HL-60 (cell line): ENCODE results near the gene MTMR1.

Source experiments
- DNase-seq, 2 experiments: peaks; one replicate each; pipeline ENCODE4 v3.0.0-alpha.2; 2010 to 2020; ENCODE audit warnings: low read depth in 1 of 2, low spot score in 1 of 2
- H3K27ac ChIP-seq: fragments of 250-450 bp; sonication (Bioruptor Pico); replicated peaks from 2 replicates; pipeline ENCODE4 v1.5.1; 2020; ENCODE audit warnings: mild to moderate bottlenecking, moderate library complexity
- H3K27me3 ChIP-seq: fragments of 250-450 bp; sonication (Bioruptor Pico); 2 replicates; pipeline ENCODE4 v1.5.1; 2021; ENCODE audit warnings: mild to moderate bottlenecking, moderate library complexity; ENCODE audit not compliant: insufficient read depth, poor library complexity, severe bottlenecking
- H3K4me3 ChIP-seq: replicated peaks from 2 replicates; pipeline ENCODE4 v1.5.1; 2011; ENCODE audit warnings: mild to moderate bottlenecking, control low read depth, low read length; ENCODE audit not compliant: insufficient read depth
- GABPA ChIP-seq: IDR thresholded peaks from 2 replicates; pipeline ENCODE4 v1.6.1; 2012; ENCODE audit warnings: low read depth
- POLR2AphosphoS5 ChIP-seq: IDR thresholded peaks from 2 replicates; pipeline ENCODE4 v1.6.1; 2012; ENCODE audit warnings: low read depth
- REST ChIP-seq: IDR thresholded peaks from 2 replicates; pipeline ENCODE4 v1.6.1; 2012; ENCODE audit warnings: low read depth; ENCODE audit not compliant: insufficient replicate concordance
- SPI1 ChIP-seq: IDR thresholded peaks from 2 replicates; pipeline ENCODE4 v1.6.1; 2012; ENCODE audit warnings: low read depth, mild to moderate bottlenecking, borderline replicate concordance
- TF ChIP-seq, protein P1 (sequence below): IDR thresholded peaks from one replicate; pipeline ENCODE4 v1.5.1; 2011; ENCODE audit warnings: low read length, control low read depth, inconsistent platforms; ENCODE audit not compliant: insufficient read depth

Gene MTMR1

GRCh38 chrX:150683536-150684146 is 9.6 kb upstream of the MTMR1 start:
- peak in 1 of 2 experiments; percentile 36 for DNase-seq
- Histone ChIP-seq H3K4me3 (no peak overlapping the region), H3K27ac (no peak overlapping the region), H3K27me3 (no peaks in the 10 kb centered on the region)
- no peak for TF ChIP-seq SPI1
- no peak for TF ChIP-seq POLR2AphosphoS5
- TF ChIP-seq, protein P1, sequence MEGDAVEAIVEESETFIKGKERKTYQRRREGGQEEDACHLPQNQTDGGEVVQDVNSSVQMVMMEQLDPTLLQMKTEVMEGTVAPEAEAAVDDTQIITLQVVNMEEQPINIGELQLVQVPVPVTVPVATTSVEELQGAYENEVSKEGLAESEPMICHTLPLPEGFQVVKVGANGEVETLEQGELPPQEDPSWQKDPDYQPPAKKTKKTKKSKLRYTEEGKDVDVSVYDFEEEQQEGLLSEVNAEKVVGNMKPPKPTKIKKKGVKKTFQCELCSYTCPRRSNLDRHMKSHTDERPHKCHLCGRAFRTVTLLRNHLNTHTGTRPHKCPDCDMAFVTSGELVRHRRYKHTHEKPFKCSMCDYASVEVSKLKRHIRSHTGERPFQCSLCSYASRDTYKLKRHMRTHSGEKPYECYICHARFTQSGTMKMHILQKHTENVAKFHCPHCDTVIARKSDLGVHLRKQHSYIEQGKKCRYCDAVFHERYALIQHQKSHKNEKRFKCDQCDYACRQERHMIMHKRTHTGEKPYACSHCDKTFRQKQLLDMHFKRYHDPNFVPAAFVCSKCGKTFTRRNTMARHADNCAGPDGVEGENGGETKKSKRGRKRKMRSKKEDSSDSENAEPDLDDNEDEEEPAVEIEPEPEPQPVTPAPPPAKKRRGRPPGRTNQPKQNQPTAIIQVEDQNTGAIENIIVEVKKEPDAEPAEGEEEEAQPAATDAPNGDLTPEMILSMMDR: peak; percentile 54

DNA sequence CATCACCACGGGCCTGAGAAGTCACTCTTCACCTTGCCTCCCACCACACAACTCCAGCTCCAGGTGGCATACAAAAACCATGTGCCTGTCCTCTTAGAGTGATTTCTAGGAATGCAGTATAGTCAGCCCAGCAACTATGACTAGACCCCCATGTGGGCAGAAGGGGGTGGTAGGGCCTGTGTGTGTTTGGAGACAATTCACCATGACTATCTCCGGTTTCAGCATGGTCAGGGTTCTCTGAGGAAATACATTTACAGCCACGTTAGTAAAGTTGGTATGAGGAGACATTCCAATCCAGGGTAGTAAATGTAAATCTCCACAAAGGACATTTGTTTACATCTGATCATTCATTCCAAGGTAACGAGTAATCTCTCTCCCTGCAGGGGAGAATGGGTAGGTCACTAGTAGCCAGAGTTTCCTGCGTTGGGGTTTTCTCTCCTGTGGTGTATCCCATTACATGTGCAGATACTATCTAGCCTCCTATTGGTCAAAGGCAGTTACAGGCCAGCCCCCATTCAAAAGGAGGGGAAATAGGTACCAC is 4.2 kb upstream of the MTMR1 start:
- Histone ChIP-seq H3K27me3 (no peaks in the 10 kb centered on the region), H3K27ac (no peak overlapping the region), H3K4me3 (no peak overlapping the region)
- DNase-seq: no peak
- TF ChIP-seq, protein P1: no peak
- TF ChIP-seq POLR2AphosphoS5: no peak
- no peak for TF ChIP-seq REST

GRCh38 chrX:150690126-150690525 is 3.1 kb upstream of the MTMR1 start:
- DNase-seq: no peak
- Histone ChIP-seq H3K4me3 (no peak overlapping the region), H3K27ac (no peak overlapping the region), H3K27me3 (no peaks in the 10 kb centered on the region)
- TF ChIP-seq GABPA (no peak), SPI1 (no peak), POLR2AphosphoS5 (no peak), REST (no peak)
- TF ChIP-seq, protein P1: no peak

DNA sequence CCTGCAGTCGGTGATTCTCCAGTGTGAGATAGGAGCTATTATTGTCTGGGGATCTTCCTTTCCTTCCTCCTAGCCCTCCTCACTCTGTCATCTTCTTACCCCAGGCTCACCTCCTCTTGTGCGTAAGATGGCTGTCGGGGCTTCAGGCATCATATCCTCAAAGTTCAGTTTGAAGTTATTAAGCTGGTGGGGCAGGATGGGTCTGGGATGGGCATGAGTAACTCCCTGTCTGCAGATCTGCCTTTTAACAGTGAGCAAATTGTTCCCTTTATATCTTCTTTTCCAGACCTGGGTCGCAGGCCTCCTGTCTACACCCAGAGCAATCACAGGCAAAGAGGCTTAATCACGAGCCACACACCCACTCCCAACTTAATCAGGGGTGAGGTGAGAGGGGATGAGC is 900 bp upstream of the MTMR1 start:
- no peak for TF ChIP-seq GABPA
- TF ChIP-seq SPI1: no peak
- TF ChIP-seq POLR2AphosphoS5: no peak
- no peak for TF ChIP-seq REST
- TF ChIP-seq, protein P1: no peak
- H3K27ac ChIP-seq: no peak overlapping the region

More for the DNA sequence above, 900 bp upstream of the MTMR1 start:
- no peak for DNase-seq
- H3K4me3 ChIP-seq: 0 out of 2 replicates have a peak overlapping the region, but pooled peaks have one; percentile 58
- H3K27me3 ChIP-seq: no peaks in the 10 kb centered on the region
